GM19023 (cell line): ENCODE measurements around the gene SERPINB8.
"Not testable (repeated sequence)": the region's sequence is repeated elsewhere in the genome, so short reads cannot be mapped to it uniquely, and the experiment has no call there.

Experiments used
- ATAC-seq: cut with Tn5 transposase; IDR thresholded peaks from one replicate; pipeline ENCODE4 v1.9.1; 2021; ENCODE audit warnings: mild to moderate bottlenecking, moderate library complexity; ENCODE audit not compliant: unreplicated experiment

SERPINB8 gene

DNA sequence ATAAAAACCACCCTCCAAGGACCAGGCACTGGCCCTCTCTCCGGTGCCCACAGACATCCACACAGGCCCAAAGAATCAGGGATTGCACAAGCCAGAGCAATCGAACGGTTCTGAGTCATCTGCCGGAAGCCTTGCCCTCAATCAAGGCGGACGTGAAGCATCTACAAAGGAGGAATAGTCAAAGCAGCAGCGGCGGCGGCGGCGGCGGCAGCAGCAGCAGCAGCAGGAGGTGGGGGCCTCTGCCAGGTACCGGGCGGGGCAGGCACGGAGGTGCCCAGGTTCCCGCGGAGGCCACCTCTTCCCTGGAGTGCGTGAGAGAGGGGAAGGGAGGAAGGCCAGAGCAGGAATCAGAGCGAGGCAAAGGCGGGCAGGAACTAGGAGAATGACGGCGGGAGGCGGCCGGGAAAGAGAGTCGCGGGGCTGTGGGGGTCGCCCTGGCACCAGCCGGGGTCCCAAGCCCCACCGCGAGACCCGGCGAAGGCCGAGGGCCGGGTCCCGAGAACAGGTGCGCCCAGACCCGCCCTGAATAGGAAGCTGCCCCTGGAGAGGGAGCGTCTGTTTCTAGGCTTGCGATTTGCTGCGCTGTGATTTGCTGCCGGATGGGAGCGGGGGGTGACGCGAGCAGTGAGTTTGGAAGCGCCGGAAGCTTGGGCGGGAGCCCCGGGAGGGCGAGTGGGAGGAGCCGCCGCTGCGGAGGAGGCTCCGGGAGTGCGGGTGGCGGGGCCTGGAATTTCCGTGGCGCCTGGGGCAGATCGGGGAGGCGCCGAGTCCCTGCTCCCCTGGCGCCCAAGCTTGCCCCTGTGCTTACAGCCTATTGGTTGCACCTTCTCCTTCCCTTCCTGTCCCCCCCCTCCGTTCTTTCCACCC, at the start of gene SERPINB8:
Gene SERPINB8 (plus strand): TSS at position 140 of the 867 bp plus-strand sequence. CDS start 8,228 bp downstream, outside the sequence.
- ATAC-seq, result peak; percentile 95

DNA sequence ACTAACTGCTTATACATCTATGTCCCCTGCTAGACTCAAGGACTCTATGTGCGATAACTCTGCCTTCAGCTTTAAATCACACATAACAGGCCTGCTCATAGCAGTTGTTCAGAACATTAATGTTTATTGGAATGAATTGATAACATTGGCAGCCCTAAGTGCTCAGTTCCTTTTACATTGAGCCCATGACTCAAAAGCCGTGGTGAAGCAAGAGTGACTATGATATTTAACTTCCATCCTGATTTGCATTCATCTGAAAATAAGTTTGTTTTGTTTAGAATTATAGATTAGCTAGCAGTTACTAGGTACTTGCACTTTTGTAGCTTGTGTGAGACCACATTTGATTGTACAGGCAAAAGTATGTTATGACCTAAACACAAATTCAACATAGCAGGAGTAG, 47.8 kb upstream of the SERPINB8 start:
- ATAC-seq, result no peak

DNA sequence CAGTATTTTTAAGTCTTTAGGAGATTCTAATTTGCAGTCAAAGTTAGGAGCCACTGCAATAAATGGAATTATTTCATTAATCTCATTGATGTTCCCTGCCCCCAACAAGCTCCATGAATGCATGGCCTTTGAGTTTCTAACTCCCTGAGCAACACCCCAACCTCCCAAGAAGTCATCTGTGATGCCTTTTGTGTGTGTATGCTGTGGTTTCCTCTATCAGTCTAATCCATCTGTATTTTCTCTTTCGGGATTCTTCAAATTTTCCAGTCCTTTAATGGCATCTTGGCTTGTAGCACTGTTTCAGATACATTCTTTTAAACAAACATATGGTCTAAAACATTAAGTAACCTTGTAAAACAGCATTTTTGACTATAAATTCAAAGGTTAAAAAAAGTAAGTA, 45.3 kb upstream of the SERPINB8 start:
- no peak for ATAC-seq

GRCh38 chr18:63928331-63928730, 41.5 kb upstream of the SERPINB8 start:
- no peak for ATAC-seq

- not testable (repeated sequence) for ATAC-seq
Measured at GRCh38 chr18:63929369-63929768, 40.5 kb upstream of the SERPINB8 start.

DNA sequence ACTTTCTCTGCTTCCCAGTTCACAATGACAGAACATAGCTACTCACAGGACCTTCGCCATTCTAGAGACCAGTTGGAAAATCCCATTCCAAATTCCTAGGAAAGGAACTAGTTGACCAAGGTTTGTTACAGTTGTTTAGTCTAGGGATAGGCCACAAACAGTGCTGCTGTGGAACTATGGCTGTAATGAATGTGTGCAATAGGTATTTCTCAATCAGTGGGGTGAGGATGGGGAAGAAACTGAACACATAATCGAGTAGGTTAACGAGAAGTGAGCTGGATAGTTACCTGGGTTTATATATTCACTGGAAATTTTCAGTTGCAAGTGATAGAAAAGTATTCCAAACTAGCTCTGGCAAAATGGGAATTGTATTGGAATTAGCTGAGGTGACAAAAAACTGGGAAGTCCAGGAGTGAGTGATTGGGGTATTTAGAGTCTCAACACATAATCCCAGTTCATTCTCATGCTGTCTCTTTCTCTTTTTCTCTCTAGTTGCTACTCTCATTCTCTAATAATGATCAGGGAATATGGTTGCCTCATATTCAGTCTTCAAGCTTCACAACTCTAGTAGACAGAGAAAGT, 39.0 kb upstream of the SERPINB8 start:
- no peak for ATAC-seq

- peak; percentile 99 for ATAC-seq
Measured at GRCh38 chr18:63936156-63936931, 33.5 kb upstream of the SERPINB8 start.

DNA sequence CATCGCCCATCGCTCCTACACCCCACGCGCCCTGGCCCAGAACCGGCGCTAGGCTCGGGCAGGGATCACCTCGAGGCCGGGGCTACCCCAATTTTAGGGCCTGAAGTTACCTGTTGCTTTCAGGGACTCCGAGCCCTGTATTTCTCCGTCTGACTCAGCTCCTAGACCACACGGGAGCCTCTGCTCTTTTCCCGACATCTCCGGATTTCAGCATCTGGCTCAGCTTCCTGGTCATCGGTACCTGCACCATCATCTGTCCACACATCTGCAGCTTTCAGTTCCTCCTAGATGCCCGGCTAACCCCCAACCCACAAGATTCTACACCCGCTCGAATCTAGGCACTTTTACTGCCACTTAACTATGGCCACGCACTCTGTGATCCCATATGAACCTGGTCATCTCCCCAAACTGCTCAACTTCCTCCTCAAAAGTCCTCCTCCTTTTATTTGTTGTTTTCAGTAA, 32.9 kb upstream of the SERPINB8 start:
- ATAC-seq, result no peak

GRCh38 chr18:63940008-63940407, 29.9 kb upstream of the SERPINB8 start:
- ATAC-seq, result no peak

DNA sequence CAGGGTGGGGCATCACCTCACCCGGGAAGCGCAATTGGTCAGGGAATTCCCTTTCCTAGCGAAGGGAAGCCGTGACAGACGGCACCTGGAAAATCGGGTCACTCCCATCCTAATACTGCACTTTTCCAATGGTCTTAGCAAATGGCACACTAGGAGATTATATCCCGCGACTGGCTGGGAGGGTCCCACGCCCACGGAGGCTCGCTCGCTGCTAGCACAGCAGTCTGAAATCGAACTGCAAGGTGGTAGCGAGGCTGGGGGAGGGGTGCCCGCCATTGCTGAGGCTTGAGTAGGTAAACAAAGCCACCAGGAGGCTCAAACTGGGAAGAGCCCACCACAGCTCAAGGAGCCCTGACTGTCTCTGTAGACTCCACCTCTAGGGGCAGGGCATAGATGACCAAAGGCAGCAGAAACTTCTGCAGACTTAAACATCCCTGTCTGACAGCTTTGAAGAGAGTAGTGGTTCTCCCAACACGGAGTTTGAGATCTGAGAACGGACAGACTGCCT, 29.3 kb upstream of the SERPINB8 start:
- not testable (repeated sequence) for ATAC-seq

- no peak for ATAC-seq
Measured at GRCh38 chr18:63947051-63947790, 22.7 kb upstream of the SERPINB8 start.

- ATAC-seq, result peak; percentile 92
Measured at GRCh38 chr18:63949068-63949737, 20.7 kb upstream of the SERPINB8 start, which contains the start of gene HMSD. HMSD (plus strand) TSS chr18:63949301; CDS start chr18:63953456, 4,155 bp downstream.

DNA sequence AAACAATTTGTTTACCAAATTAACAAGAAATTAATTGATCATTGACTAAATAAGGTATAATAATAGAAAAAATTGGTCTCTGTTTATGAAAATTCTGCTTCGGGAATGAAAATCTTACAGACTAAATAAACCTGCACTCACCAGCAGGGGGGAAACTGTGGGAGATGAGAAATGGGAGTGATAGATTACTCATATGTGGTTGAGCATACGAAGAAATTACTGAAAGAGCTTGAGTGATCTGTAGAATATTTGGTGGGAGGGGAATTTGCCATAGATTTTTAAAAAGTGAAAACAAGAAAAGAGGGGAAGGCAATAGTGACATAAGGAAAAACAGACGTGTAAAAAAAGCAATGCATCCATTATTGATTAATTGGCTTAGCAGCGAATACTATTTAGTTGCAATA, 18.6 kb upstream of the SERPINB8 start:
- no peak for ATAC-seq

GRCh38 chr18:63953811-63954210, 16.1 kb upstream of the SERPINB8 start:
- no peak for ATAC-seq

DNA sequence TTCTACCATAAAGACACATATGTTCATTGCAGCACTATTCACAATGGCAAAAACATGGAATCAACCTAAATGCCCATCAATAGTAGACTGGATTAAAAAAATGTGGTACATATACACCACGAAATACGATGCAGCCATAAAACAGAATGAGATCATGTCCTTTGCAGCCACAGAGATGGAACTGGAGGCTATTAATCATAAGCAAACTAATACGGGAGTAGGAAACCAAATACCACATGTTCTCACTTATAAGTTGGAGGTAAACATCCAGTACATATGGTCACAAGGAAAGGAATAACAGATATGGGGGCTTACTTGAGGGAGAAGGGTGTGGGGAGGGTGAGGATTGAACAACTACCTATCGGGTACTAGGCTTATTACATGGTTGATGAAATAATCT, 13.1 kb upstream of the SERPINB8 start:
- no peak for ATAC-seq

DNA sequence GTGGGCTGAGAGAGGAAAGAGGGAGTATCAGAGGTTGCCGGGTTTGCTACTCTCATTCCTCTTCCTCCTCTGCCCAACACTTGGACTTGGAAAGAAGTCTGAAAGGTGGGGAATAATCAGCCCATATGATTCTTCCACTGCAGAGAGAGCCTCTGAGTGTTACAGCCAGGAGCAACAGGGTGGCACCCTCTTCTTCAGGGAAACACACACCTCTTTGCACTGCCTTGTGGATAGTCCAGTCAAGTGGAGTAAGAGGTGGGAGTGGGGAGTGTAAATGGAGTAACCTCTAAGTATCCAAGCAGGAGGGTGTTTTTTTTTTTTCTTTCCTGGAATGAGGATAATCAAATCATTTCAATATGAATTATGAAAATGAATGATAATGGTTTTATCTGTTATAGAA, 9.0 kb upstream of the SERPINB8 start:
- no peak for ATAC-seq

GRCh38 chr18:63961435-63961980, 8.4 kb upstream of the SERPINB8 start:
- no peak for ATAC-seq

DNA sequence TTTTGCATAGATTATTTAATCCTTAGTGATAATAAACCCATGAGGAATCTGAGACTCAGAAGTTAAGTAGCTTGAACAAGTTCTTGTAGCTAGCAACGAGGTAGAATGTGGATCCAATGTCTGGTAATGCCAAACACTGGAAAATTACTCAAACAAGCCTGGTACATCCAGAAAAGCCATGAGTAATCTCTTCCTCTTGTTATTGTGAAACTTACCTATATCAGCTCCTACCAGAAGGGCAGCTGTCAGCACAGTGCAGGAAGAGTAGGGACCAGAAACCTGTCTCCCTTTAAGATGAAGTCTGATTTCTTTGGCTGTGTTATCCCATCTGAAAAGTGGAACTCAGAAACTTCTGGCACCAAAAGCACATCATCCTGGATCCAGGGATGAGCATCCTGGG, 7.7 kb upstream of the SERPINB8 start:
- no peak for ATAC-seq

DNA sequence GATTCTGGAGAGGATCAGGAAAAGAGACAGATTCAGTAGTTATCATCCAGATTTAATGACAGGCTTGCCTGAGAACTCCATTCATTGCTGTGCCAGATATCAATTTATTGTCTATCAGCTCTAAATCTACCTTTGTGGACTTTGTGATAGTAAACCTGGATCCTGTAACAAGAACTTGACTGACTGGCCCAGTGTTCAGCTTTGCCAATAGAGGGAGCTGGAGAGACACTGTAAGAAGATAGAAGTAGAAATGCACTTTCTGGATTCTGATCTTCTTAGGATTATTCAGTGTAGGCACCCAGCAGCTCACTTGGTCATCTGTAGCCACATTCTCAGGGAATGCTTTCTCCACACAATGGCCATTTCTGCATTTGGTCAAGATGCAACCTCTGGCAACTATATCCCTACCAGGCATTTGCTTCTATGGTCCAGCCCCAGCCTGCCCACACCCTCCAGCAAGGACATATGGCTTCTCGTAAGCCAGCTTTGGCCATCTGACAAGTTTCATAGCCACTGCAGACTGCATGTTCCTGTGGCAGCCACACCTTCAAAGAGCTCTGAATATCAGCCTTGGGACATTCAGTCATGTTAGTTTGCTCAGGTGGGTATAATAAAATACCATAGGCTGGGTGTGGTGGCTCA, 6.1 kb upstream of the SERPINB8 start:
- ATAC-seq, result peak; percentile 62
